ENCODE measurements around the gene RBM47. TPM values are rescaled to one million over a fixed set of nuclear protein-coding genes. Genes with fewer than 3 reads are reported as not detected.

Gene RBM47
- polyA plus RNA-seq, 3 donors: 79.5 to 101 (median 92.8) TPM

GRCh38 chr4:40669504-40669903 is 39.8 kb upstream of the RBM47 start:
- no peak for DNase-seq
- intact Hi-C loops (cut with micrococcal nuclease): no loop called here

GRCh38 chr4:40665842-40666241 is 36.2 kb upstream of the RBM47 start:
- Mint-ChIP-seq H3K9me3 (no peaks in the 10 kb centered on the region), H3K4me3 (no peak overlapping the region), H3K27ac (no peak overlapping the region), H3K4me1 (peaks cover 11% of the 10 kb centered on the region), H3K36me3 (no peaks in the 10 kb centered on the region), H3K27me3 (ENCODE audit: low read depth in 3 of 3) (peaks cover 0 to 2% (median 0%) of the 10 kb centered on the region in 3 donors)
- Histone ChIP-seq H3K27ac (ENCODE audit: low read depth in 1 of 2, low read length in 2 of 2) (no peak overlapping the region), H2AFZ (ENCODE audit: insufficient read depth, low read depth, low read length, poor library complexity, severe bottlenecking) (no peak overlapping the region), H3K4me1 (ENCODE audit: control insufficient read depth in 1 of 2, insufficient read depth in 2 of 2, low read length in 2 of 2) (peaks cover 7 to 9% of the 10 kb centered on the region in 2 donors), H3K4me3 (replicated peaks in 1 of 3; ENCODE audit: low read depth in 2 of 3, low read length in 3 of 3) (no peak overlapping the region), H3K9ac (ENCODE audit: insufficient read depth, low read length, poor library complexity, severe bottlenecking) (no peak overlapping the region), H3K79me2 (ENCODE audit: insufficient read depth, low read length) (no peaks in the 10 kb centered on the region), H3K27me3 (ENCODE audit: control insufficient read depth in 2 of 2, insufficient read depth in 2 of 2, low read length in 2 of 2) (no peaks in the 10 kb centered on the region), H3K4me2 (replicated peaks; ENCODE audit: extremely low read depth, low read length, poor library complexity, severe bottlenecking) (no peak overlapping the region), H4K20me1 (ENCODE audit: insufficient read depth, low read length) (no peaks in the 10 kb centered on the region), H3K9me3 (replicated peaks in 1 of 2; ENCODE audit: control insufficient read depth in 1 of 2, insufficient read depth in 1 of 2, low read length in 2 of 2) (no peaks in the 10 kb centered on the region), H3K36me3 (replicated peaks in 1 of 2; ENCODE audit: control insufficient read depth in 1 of 2, insufficient read depth in 2 of 2, low read length in 2 of 2) (no peaks in the 10 kb centered on the region)
- intact Hi-C loops (cut with micrococcal nuclease): no loop called here
- TF ChIP-seq CTCF (IDR thresholded peaks at IDR 0.05): no peak
- DNase-seq: no peak

More at GRCh38 chr4:40669504-40669903, 39.8 kb upstream of the RBM47 start:
- Histone ChIP-seq H2AFZ (ENCODE audit: insufficient read depth, low read depth, low read length, poor library complexity, severe bottlenecking) (no peak overlapping the region), H3K9me3 (replicated peaks in 1 of 2; ENCODE audit: control insufficient read depth in 1 of 2, insufficient read depth in 1 of 2, low read length in 2 of 2) (no peaks in the 10 kb centered on the region), H3K4me3 (replicated peaks in 1 of 3; ENCODE audit: low read depth in 2 of 3, low read length in 3 of 3) (no peak overlapping the region), H4K20me1 (ENCODE audit: insufficient read depth, low read length) (no peaks in the 10 kb centered on the region), H3K9ac (ENCODE audit: insufficient read depth, low read length, poor library complexity, severe bottlenecking) (no peak overlapping the region), H3K4me2 (replicated peaks; ENCODE audit: extremely low read depth, low read length, poor library complexity, severe bottlenecking) (no peak overlapping the region), H3K27ac (ENCODE audit: low read depth in 1 of 2, low read length in 2 of 2) (no peak overlapping the region), H3K27me3 (ENCODE audit: control insufficient read depth in 2 of 2, insufficient read depth in 2 of 2, low read length in 2 of 2) (no peaks in the 10 kb centered on the region), H3K4me1 (ENCODE audit: control insufficient read depth in 1 of 2, insufficient read depth in 2 of 2, low read length in 2 of 2) (peaks cover 29 to 35% of the 10 kb centered on the region in 2 donors), H3K79me2 (ENCODE audit: insufficient read depth, low read length) (no peaks in the 10 kb centered on the region), H3K36me3 (replicated peaks in 1 of 2; ENCODE audit: control insufficient read depth in 1 of 2, insufficient read depth in 2 of 2, low read length in 2 of 2) (no peaks in the 10 kb centered on the region)
- Mint-ChIP-seq H3K27ac (no peak overlapping the region), H3K36me3 (no peaks in the 10 kb centered on the region), H3K27me3 (ENCODE audit: low read depth in 3 of 3) (peaks cover 0 to 2% (median 0%) of the 10 kb centered on the region in 3 donors), H3K4me1 (peaks cover 35% of the 10 kb centered on the region), H3K4me3 (no peak overlapping the region), H3K9me3 (no peaks in the 10 kb centered on the region)
- TF ChIP-seq CTCF (IDR thresholded peaks at IDR 0.05): no peak
- 97% methylated on average over 6 of the region's 8 CpGs for WGBS (ENCODE audit: insufficient coverage)

Data from CD14-positive monocyte (primary cell).